Neural progenitor cell (in vitro differentiated cells): ENCODE measurements around the gene NCK2. TPM values are rescaled to one million over a fixed set of nuclear protein-coding genes. Genes with fewer than 3 reads are reported as not detected.

Source experiments
- DNase-seq: peaks from one replicate; pipeline ENCODE4 v3.0.0-alpha.2; 2016; ENCODE audit warnings: low spot score
- H2AFZ ChIP-seq: fragments of 200-600 bp; sonication (generic); replicated peaks from 2 replicates; pipeline ENCODE4 v1.6.1; 2016; ENCODE audit warnings: antibody characterized with exemption
- H3F3A ChIP-seq: fragments of 200-600 bp; sonication (generic); 2 replicates; pipeline ENCODE4 v1.6.1; 2016; ENCODE audit warnings: antibody characterized with exemption, low read depth
- H3K27ac ChIP-seq: fragments of 200-600 bp; sonication (generic); 2 replicates; pipeline ENCODE4 v1.5.1; 2016; ENCODE audit warnings: mild to moderate bottlenecking
- H3K27me3 ChIP-seq: fragments of 200-600 bp; sonication (generic); 2 replicates; pipeline ENCODE4 v1.6.1; 2016; ENCODE audit warnings: mild to moderate bottlenecking, moderate library complexity
- H3K36me3 ChIP-seq: fragments of 200-600 bp; sonication (generic); 2 replicates; pipeline ENCODE4 v1.5.1; 2016
- H3K4me1 ChIP-seq: fragments of 200-600 bp; sonication (generic); 2 replicates; pipeline ENCODE4 v1.6.1; 2016; ENCODE audit warnings: mixed run types
- H3K4me2 ChIP-seq: fragments of 200-600 bp; sonication (generic); 2 replicates; pipeline ENCODE4 v1.6.1; 2016
- H3K4me3 ChIP-seq: fragments of 200-600 bp; sonication (generic); 2 replicates; pipeline ENCODE4 v1.5.1; 2016
- H3K79me2 ChIP-seq: fragments of 200-600 bp; sonication (generic); 2 replicates; pipeline ENCODE4 v1.6.1; 2016; ENCODE audit warnings: low read depth
- H3K9ac ChIP-seq: fragments of 200-600 bp; sonication (generic); 2 replicates; pipeline ENCODE4 v1.6.1; 2016
- H3K9me3 ChIP-seq: fragments of 200-600 bp; sonication (generic); 2 replicates; pipeline ENCODE4 v1.5.1; 2016; ENCODE audit warnings: low read depth
- H4K20me1 ChIP-seq: fragments of 200-600 bp; sonication (generic); 2 replicates; pipeline ENCODE4 v1.6.1; 2016; ENCODE audit warnings: low read depth
- H3K27ac Mint-ChIP-seq: 3 replicates; pipeline ENCODE4 v1.8.0; 2021; ENCODE audit warnings: mixed read lengths
- H3K27me3 Mint-ChIP-seq: 2 replicates; pipeline ENCODE4 v1.8.0; 2022; ENCODE audit warnings: low read depth, mild to moderate bottlenecking, inconsistent platforms, moderate library complexity, mixed read lengths; ENCODE audit not compliant: insufficient read depth
- H3K36me3 Mint-ChIP-seq: 3 replicates; pipeline ENCODE4 v1.8.0; 2021; ENCODE audit warnings: mixed read lengths
- H3K4me1 Mint-ChIP-seq: 3 replicates; pipeline ENCODE4 v1.8.0; 2021; ENCODE audit warnings: mixed read lengths
- H3K4me3 Mint-ChIP-seq: 3 replicates; pipeline ENCODE4 v1.8.0; 2021; ENCODE audit warnings: mild to moderate bottlenecking, moderate library complexity, mixed read lengths
- H3K9me3 Mint-ChIP-seq: 3 replicates; pipeline ENCODE4 v1.8.0; 2020; ENCODE audit warnings: mixed read lengths
- CTCF ChIP-seq: fragments of 200-600 bp; sonication (generic); IDR thresholded peaks from 2 replicates; pipeline ENCODE4 v1.5.1; 2017; ENCODE audit warnings: antibody characterized with exemption, mild to moderate bottlenecking
- EZH2 ChIP-seq: fragments of 200-600 bp; sonication (generic); IDR thresholded peaks from 2 replicates; pipeline ENCODE4 v1.6.1; 2017; ENCODE audit warnings: antibody characterized with exemption, mild to moderate bottlenecking, moderate library complexity
- EZH2phosphoT487 ChIP-seq: fragments of 200-600 bp; sonication (generic); IDR thresholded peaks from 2 replicates; pipeline ENCODE4 v1.6.1; 2017; ENCODE audit warnings: antibody characterized with exemption
- total RNA-seq: library from RNA; depleted of rRNA; stranded (reverse); fragments of >200 nt; gene quantifications from 2 replicates; pipeline ENCODE4 v1.2.3, GENCODE V29; 2015; ENCODE audit warnings: low replicate concordance

NCK2 gene
- total RNA-seq, 1 donor from 2014 or later = 26.2 TPM

- Mint-ChIP-seq H3K4me3 (no peak overlapping the region), H3K4me1 (no peaks in the 10 kb centered on the region), H3K36me3 (no peaks in the 10 kb centered on the region), H3K9me3 (no peaks in the 10 kb centered on the region), H3K27ac (no peak overlapping the region), H3K27me3 (peaks cover 7% of the 10 kb centered on the region)
- no peak overlapping the region for H3K27ac ChIP-seq
- H3F3A ChIP-seq = no peaks in the 10 kb centered on the region
- H4K20me1 ChIP-seq = no peaks in the 10 kb centered on the region
- no peak overlapping the region for H3K9ac ChIP-seq
- H3K79me2 ChIP-seq = no peaks in the 10 kb centered on the region
- H3K4me2 ChIP-seq = no peak overlapping the region
- H3K36me3 ChIP-seq = no peaks in the 10 kb centered on the region
- no peak for TF ChIP-seq EZH2phosphoT487
- TF ChIP-seq EZH2 = no peak
- TF ChIP-seq CTCF = no peak
- no peaks in the 10 kb centered on the region for H3K27me3 ChIP-seq
- H3K9me3 ChIP-seq = no peaks in the 10 kb centered on the region
- no peak overlapping the region for H3K4me3 ChIP-seq
- no peak for DNase-seq
- H2AFZ ChIP-seq = no peak overlapping the region
- no peaks in the 10 kb centered on the region for H3K4me1 ChIP-seq
Measured at GRCh38 chr2:105718846-105719481, 25.7 kb upstream of the NCK2 start.

GRCh38 chr2:105721991-105722511 is 22.7 kb upstream of the NCK2 start:
- Histone ChIP-seq H3K4me2 (no peak overlapping the region), H3K4me3 (no peak overlapping the region), H3K27ac (no peak overlapping the region), H3K9ac (no peak overlapping the region), H3K4me1 (peaks cover 5% of the 10 kb centered on the region), H3K36me3 (no peaks in the 10 kb centered on the region), H3K79me2 (no peaks in the 10 kb centered on the region), H3K9me3 (no peaks in the 10 kb centered on the region), H3K27me3 (no peaks in the 10 kb centered on the region), H4K20me1 (no peaks in the 10 kb centered on the region), H2AFZ (no peak overlapping the region), H3F3A (no peaks in the 10 kb centered on the region)
- Mint-ChIP-seq H3K27ac (no peak overlapping the region), H3K4me3 (no peak overlapping the region), H3K9me3 (peaks cover 6% of the 10 kb centered on the region), H3K27me3 (peaks cover 14% of the 10 kb centered on the region), H3K36me3 (no peaks in the 10 kb centered on the region), H3K4me1 (peaks cover 5% of the 10 kb centered on the region)
- no peak for TF ChIP-seq EZH2
- TF ChIP-seq CTCF = no peak
- TF ChIP-seq EZH2phosphoT487 = no peak
- DNase-seq = no peak

GRCh38 chr2:105722726-105723297 is 21.9 kb upstream of the NCK2 start:
- H2AFZ ChIP-seq = no peak overlapping the region
- no peaks in the 10 kb centered on the region for H3K36me3 ChIP-seq
- H4K20me1 ChIP-seq = no peaks in the 10 kb centered on the region
- H3K9me3 ChIP-seq = no peaks in the 10 kb centered on the region
- H3K4me3 ChIP-seq = no peak overlapping the region
- H3K4me2 ChIP-seq = no peak overlapping the region
- no peak for DNase-seq
- TF ChIP-seq EZH2phosphoT487 (no peak), CTCF (no peak), EZH2 (no peak)
- no peaks in the 10 kb centered on the region for H3K36me3 Mint-ChIP-seq
- peaks cover 9% of the 10 kb centered on the region for H3K9me3 Mint-ChIP-seq
- H3K27ac ChIP-seq = no peak overlapping the region
- H3K27ac Mint-ChIP-seq = no peak overlapping the region
- H3K4me3 Mint-ChIP-seq = no peak overlapping the region
- H3K4me1 Mint-ChIP-seq = peaks cover 5% of the 10 kb centered on the region
- no peaks in the 10 kb centered on the region for H3K27me3 ChIP-seq
- peaks cover 5% of the 10 kb centered on the region for H3K4me1 ChIP-seq
- H3K79me2 ChIP-seq = no peaks in the 10 kb centered on the region
- peaks cover 15% of the 10 kb centered on the region for H3K27me3 Mint-ChIP-seq
- H3K9ac ChIP-seq = no peak overlapping the region
- H3F3A ChIP-seq = no peaks in the 10 kb centered on the region
